HEK293 (cell line): ENCODE results near the gene DUS3L.

Source experiments
- KLF16 ChIP-seq: fragments of 450-650 bp; formaldehyde crosslinking; IDR thresholded peaks from 2 replicates; pipeline ENCODE4 v1.5.1; 2017; ENCODE audit warnings: missing biosample characterization, missing genetic modification characterization
- MYNN ChIP-seq: fragments of 450-650 bp; formaldehyde crosslinking; IDR thresholded peaks from 2 replicates; pipeline ENCODE4 v1.5.1; 2016; ENCODE audit warnings: missing biosample characterization, missing genetic modification characterization, borderline replicate concordance
- YY1 ChIP-seq: fragments of 450-650 bp; formaldehyde crosslinking; IDR thresholded peaks from 2 replicates; pipeline ENCODE4 v1.5.1; 2018; ENCODE audit warnings: missing biosample characterization, missing genetic modification characterization
- ZBTB1 ChIP-seq: fragments of 450-650 bp; formaldehyde crosslinking; IDR thresholded peaks from 2 replicates; pipeline ENCODE4 v1.5.1; 2016; ENCODE audit warnings: missing biosample characterization, missing genetic modification characterization
- ZNF677 ChIP-seq: fragments of 450-650 bp; IDR thresholded peaks from 2 replicates; pipeline ENCODE4 v1.5.0; 2018; ENCODE audit warnings: missing biosample characterization, mild to moderate bottlenecking, missing genetic modification characterization, moderate library complexity
- TF ChIP-seq, protein P1 (sequence below): fragments of 450-650 bp; formaldehyde crosslinking; IDR thresholded peaks from 2 replicates; pipeline ENCODE4; 2016; ENCODE audit warnings: missing biosample characterization, missing genetic modification characterization
- TF ChIP-seq, protein P2 (sequence below): fragments of 450-650 bp; formaldehyde crosslinking; IDR thresholded peaks from 2 replicates; pipeline ENCODE4 v1.5.1; 2016; ENCODE audit warnings: missing biosample characterization, missing genetic modification characterization

DNA sequence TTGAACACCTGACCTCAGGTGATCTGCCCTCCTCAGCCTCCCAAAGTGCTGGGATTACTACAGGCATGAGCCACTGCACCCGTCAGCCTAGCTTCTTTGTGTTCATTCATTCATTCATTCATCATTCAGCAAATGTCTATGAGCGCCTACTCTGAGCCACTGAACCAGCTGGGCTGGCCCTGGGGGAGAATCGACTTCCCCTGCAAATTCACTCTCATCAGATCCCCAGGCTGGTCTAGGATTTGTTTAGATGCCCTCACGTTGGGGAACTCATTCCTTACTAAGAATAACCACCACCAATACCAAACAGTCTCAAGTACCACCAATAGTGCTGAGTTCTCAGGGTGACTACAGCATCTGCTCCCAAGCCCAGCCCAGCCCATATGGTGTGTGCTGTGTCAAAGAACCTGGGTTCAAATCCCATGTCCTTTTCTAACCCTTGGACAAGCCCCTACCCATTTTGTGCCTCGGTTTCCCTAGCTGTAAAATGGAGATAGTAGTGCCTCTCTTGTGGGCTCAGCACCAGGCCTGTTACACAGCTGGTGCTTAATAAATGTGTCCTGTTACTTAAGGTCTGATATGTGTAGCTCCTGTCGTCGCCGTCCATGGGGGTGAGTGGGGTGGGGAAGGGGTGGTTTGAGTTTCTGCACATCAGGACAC, 30.7 kb upstream of the DUS3L start:
- TF ChIP-seq, protein P1, sequence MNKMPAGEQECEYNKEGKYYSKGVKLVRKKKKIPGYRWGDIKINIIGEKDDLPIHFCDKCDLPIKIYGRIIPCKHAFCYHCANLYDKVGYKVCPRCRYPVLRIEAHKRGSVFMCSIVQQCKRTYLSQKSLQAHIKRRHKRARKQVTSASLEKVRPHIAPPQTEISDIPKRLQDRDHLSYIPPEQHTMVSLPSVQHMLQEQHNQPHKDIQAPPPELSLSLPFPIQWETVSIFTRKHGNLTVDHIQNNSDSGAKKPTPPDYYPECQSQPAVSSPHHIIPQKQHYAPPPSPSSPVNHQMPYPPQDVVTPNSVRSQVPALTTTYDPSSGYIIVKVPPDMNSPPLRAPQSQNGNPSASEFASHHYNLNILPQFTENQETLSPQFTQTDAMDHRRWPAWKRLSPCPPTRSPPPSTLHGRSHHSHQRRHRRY (tag by site-specific recombination): no peak
- TF ChIP-seq, protein P2, sequence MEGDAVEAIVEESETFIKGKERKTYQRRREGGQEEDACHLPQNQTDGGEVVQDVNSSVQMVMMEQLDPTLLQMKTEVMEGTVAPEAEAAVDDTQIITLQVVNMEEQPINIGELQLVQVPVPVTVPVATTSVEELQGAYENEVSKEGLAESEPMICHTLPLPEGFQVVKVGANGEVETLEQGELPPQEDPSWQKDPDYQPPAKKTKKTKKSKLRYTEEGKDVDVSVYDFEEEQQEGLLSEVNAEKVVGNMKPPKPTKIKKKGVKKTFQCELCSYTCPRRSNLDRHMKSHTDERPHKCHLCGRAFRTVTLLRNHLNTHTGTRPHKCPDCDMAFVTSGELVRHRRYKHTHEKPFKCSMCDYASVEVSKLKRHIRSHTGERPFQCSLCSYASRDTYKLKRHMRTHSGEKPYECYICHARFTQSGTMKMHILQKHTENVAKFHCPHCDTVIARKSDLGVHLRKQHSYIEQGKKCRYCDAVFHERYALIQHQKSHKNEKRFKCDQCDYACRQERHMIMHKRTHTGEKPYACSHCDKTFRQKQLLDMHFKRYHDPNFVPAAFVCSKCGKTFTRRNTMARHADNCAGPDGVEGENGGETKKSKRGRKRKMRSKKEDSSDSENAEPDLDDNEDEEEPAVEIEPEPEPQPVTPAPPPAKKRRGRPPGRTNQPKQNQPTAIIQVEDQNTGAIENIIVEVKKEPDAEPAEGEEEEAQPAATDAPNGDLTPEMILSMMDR (tag by site-specific recombination): no peak
- no peak for TF ChIP-seq KLF16 (tag by site-specific recombination)
- TF ChIP-seq ZNF677 (tag by site-specific recombination): no peak
- TF ChIP-seq MYNN (tag by site-specific recombination): no peak
- no peak for TF ChIP-seq ZBTB1 (tag by site-specific recombination)
- TF ChIP-seq YY1: no peak
